Heart left ventricle (tissue), 16 donors: Measurements from ENCODE around the gene DHX30. TPM values are rescaled to one million over a fixed set of nuclear protein-coding genes. Genes with fewer than 3 reads are reported as not detected.
A peak's percentile ranks its signal among the peaks of the same experiment; 100 is the strongest.

Experiments
- ATAC-seq, 4 donors: fragments of 200-7000 bp; cut with Tn5 transposase; one replicate each; pipeline ENCODE4 v1.9.1; 2020 to 2022; ENCODE audit warnings: moderate library complexity in 4 of 4, mild to moderate bottlenecking in 3 of 4, moderate number of reproducible peaks in 1 of 4
- DNase-seq, 5 donors: peaks; one replicate each; pipeline ENCODE4 v3.0.0-alpha.2; 2020
- H3K27ac ChIP-seq, 12 donors: fragments of 200-600 bp; sonication (generic) in 4 of 12; one replicate each; pipeline versions ENCODE4 v1.5.0 to v1.8.0; 2016 to 2022; ENCODE audit warnings: mild to moderate bottlenecking in 2 of 12
- H3K27me3 ChIP-seq, 9 donors: fragments of 200-600 bp; sonication (generic) in 2 of 9; one replicate each; pipeline versions ENCODE4 v1.5.1 to v1.8.0; 2016 to 2022; ENCODE audit warnings: mild to moderate bottlenecking in 3 of 9
- H3K36me3 ChIP-seq, 9 donors: fragments of 200-600 bp; sonication (generic) in 2 of 9; one replicate each; pipeline versions ENCODE4 v1.5.0 to v1.8.0; 2018 to 2022; ENCODE audit warnings: mild to moderate bottlenecking in 2 of 9
- H3K4me1 ChIP-seq, 12 donors: fragments of 200-600 bp; sonication (generic) in 4 of 12; one replicate each; pipeline versions ENCODE4 v1.5.0 to v1.8.0; 2016 to 2022; ENCODE audit warnings: mild to moderate bottlenecking in 3 of 12
- H3K4me3 ChIP-seq, 12 donors: fragments of 200-600 bp; sonication (generic) in 4 of 12; one replicate each; pipeline versions ENCODE4 v1.5.0 to v1.8.0; 2017 to 2022; ENCODE audit warnings: mild to moderate bottlenecking in 9 of 12, moderate library complexity in 4 of 12
- H3K9me3 ChIP-seq, 12 donors: fragments of 200-600 bp; sonication (generic) in 4 of 12; one replicate each; pipeline versions ENCODE4 v1.5.0 to v1.8.0; 2016 to 2022; ENCODE audit warnings: mild to moderate bottlenecking in 1 of 12
- POLR2A ChIP-seq, 2 donors: fragments of 450-650 bp; IDR thresholded peaks; one replicate each; pipeline ENCODE4 v1.6.1; 2017; ENCODE audit warnings: antibody characterized with exemption in 2 of 2, mild to moderate bottlenecking in 2 of 2, moderate library complexity in 2 of 2
- WGBS, 4 donors: extraction: QIAGEN DNeasy Blood & Tissue Kit in 2 of 4; methylation state at CpG; one replicate each; pipeline versions ENCODE4 v1.1.5 to v1.1.7; 2013 to 2018; 5-methylcytosine and 5-hydroxymethylcytosine counted together
- intact Hi-C, 10 donors: fragments of 100-400 bp; cut with DNase I; formaldehyde crosslinking; loops; one replicate each; pipeline versions ENCODE4 v1.11.1 to v1.14.2; 2022
- polyA plus RNA-seq, 2 donors: library from polyadenylated mRNA; stranded (reverse); fragments of 200-250 nt; gene quantifications; one replicate each; pipeline ENCODE4 v1.2.3, GENCODE V29; 2013
- total RNA-seq, 9 donors: library from RNA; depleted of rRNA in 2 of 9; stranded (reverse); fragments of >200 nt in 2 of 9; fragmentation: NEBNext Ultra II Directional in 3 of 9; extraction: Animal tissue kit (Norgen Biotek cat#: 25700) in 3 of 9; gene quantifications; one replicate each; pipeline versions ENCODE4 v1.1.0 to v1.2.4, GENCODE V29; 2016 to 2023
- TF ChIP-seq, protein P1 (sequence below), 12 donors: fragments of 200-600 bp; sonication (generic) in 4 of 12; IDR thresholded peaks; one replicate each; pipeline versions ENCODE4 v1.5.0 to v1.8.0; 2018 to 2022; ENCODE audit warnings: antibody characterized with exemption in 12 of 12, mild to moderate bottlenecking in 5 of 12
- donor health status: ischemic (EF 13 %, LVEDD 7.1; RV severe dilation, severe dysfunction).
- donor health status: healthy with polysubstance abuse.
- donor health status: DM: no; HTN: yes; CAD: no.
- donor health status: DM: no; HTN: no; CAD: no.
- donor health status: ischemic (EF 25% LVEDD 6.9; RV normal size, moderate dysfunction).
- donor health status: ischemic (EF 25% LVEDD 5.7; RV mildly dilated, moderate dysfunction).
- donor health status: healthy.
- donor health status: DM: yes; HTN: yes; CAD: no.
- donor health status: ischemic (EF 35%, LVEDD 5.7; RV mildly dilated, moderate dysfunction).
- donor health status: nonischemic (EF 11% LVEDD 7.7; RV severe dilation, severe dysfunction).
- donor health status: DM: yes; HTN: yes; CAD: no.
- donor health status: PGD.
- donor health status: ischemic (EF 29% LVEDD 5.4; RV normal size, mild dysfunction).
- donor health status: nonischemic (EF 23%, LVEDD 6.1; RV moderate dilation, normal function).

The DHX30 gene
- total and polyA plus RNA-seq, 11 donors = 30.7 to 74.4 (median 49.4) TPM

DNA sequence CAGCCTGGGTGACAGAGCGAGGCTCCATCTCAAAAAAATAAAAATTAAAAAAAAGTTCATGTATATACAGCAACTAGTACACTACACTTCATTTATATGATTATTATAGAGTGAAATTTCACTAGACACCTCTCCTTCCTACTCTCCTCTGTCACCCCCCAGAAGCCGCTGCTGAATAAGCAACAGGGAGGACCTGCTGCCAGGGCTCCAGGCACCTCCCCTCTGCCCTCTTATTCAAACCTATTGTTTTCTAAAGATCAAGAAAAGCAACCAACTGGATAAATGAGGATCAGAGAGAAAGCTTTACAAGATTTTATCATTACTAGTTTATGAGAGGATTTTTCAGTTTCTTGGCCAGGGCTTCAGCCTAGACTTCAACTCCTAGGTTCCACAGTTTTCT, 71.5 kb downstream of the DHX30 start:
- DNase-seq (no peak), ATAC-seq (no peak)
- H3K36me3 ChIP-seq = peaks cover 0 to 83% (median 73%) of the 10 kb centered on the region in 9 donors
- H3K27ac ChIP-seq = peak overlapping the region in 3 of 12 donors; percentile 5 to 30 (median 13)
- H3K9me3 ChIP-seq = no peaks in the 10 kb centered on the region
- no peaks in the 10 kb centered on the region for H3K27me3 ChIP-seq
- TF ChIP-seq, protein P1, sequence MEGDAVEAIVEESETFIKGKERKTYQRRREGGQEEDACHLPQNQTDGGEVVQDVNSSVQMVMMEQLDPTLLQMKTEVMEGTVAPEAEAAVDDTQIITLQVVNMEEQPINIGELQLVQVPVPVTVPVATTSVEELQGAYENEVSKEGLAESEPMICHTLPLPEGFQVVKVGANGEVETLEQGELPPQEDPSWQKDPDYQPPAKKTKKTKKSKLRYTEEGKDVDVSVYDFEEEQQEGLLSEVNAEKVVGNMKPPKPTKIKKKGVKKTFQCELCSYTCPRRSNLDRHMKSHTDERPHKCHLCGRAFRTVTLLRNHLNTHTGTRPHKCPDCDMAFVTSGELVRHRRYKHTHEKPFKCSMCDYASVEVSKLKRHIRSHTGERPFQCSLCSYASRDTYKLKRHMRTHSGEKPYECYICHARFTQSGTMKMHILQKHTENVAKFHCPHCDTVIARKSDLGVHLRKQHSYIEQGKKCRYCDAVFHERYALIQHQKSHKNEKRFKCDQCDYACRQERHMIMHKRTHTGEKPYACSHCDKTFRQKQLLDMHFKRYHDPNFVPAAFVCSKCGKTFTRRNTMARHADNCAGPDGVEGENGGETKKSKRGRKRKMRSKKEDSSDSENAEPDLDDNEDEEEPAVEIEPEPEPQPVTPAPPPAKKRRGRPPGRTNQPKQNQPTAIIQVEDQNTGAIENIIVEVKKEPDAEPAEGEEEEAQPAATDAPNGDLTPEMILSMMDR (IDR thresholded peaks at IDR 0.05) = no peak
- no peak for TF ChIP-seq POLR2A (IDR thresholded peaks at IDR 0.05)
- H3K4me1 ChIP-seq = peaks cover 0 to 62% (median 32%) of the 10 kb centered on the region in 12 donors
- intact Hi-C loops = no loop called here
- no peak overlapping the region for H3K4me3 ChIP-seq
- 93 to 97% (median 97%) methylated on average over 2 of the region's 2 CpGs for WGBS, 4 donors

DNA sequence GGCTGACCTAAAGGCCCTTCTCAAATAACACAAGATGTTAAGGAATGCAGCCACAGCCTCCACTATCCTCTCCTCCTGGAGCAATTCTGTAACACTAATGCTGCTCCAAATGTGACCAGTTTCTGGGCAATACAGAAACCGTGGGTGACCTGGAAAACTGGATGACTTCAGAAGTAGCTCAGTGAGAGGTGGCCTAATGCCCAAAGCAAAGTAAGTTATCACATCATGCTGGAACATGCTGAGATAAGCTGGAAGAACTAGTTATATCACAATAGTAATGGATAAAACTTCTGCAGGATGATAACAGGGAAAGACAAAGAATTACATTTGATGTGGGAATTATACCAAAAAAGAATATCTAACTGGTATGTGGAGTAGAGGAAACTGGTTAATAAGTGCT, 72.0 kb downstream of the DHX30 start:
- H3K4me3 ChIP-seq = no peak overlapping the region
- peak in 2 of 4 donors; percentile 39 to 42 for ATAC-seq
- H3K27me3 ChIP-seq = no peaks in the 10 kb centered on the region
- WGBS, 4 donors = 43 to 50% (median 43%) methylated on average over 1 of the region's 1 CpG
- no peak for TF ChIP-seq POLR2A (IDR thresholded peaks at IDR 0.05)
- TF ChIP-seq, protein P1 (IDR thresholded peaks at IDR 0.05) = no peak
- peaks cover 0 to 62% (median 33%) of the 10 kb centered on the region in 12 donors for H3K4me1 ChIP-seq
- peaks cover 0 to 79% (median 68%) of the 10 kb centered on the region in 9 donors for H3K36me3 ChIP-seq
- peak overlapping the region in 3 of 12 donors; percentile 2 to 30 (median 13) for H3K27ac ChIP-seq
- intact Hi-C loops = loop anchor here in 1 of 10 donors (5.0 kb wide), 1 partner anchor 277 kb away; no protein-coding TSS in a partner anchor
- no peak for DNase-seq
- H3K9me3 ChIP-seq = no peaks in the 10 kb centered on the region

DNA sequence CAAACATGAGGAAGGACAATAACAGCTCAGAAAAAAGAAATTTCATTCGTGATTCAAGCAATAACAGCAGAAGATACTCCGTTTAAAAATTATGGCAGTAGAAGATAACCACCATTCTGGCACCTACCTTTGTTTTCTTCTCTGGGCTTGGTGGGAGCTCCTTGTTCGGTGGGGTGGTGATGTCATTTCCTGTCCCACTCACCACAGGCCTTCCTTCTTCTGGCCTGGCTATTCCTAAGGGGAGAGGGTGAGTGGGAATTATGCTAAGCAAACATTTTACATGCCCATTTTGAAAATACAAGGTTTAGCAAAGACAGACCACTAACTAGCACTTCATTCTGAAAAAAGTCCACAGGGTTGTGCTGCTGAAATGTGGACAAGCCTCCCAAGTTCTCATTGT, 74.4 kb downstream of the DHX30 start:
- Histone ChIP-seq H3K9me3 (no peaks in the 10 kb centered on the region), H3K27ac (peak overlapping the region in 9 of 12 donors; percentile 0 to 49 (median 22)), H3K4me1 (peaks cover 0 to 53% (median 31%) of the 10 kb centered on the region in 12 donors), H3K27me3 (no peaks in the 10 kb centered on the region), H3K36me3 (peaks cover 0 to 73% (median 54%) of the 10 kb centered on the region in 9 donors), H3K4me3 (no peak overlapping the region)
- TF ChIP-seq POLR2A (IDR thresholded peaks at IDR 0.05) = no peak
- TF ChIP-seq, protein P1 (IDR thresholded peaks at IDR 0.05) = no peak
- peak in 3 of 4 donors; percentile 30 to 55 (median 49) for ATAC-seq
- intact Hi-C loops = loop anchor here in 1 of 10 donors (5.0 kb wide), 1 partner anchor 275 kb away; no protein-coding TSS in a partner anchor
- no peak for DNase-seq
- 47 to 64% (median 56%) methylated on average over 3 of the region's 3 CpGs for WGBS, 4 donors

DNA sequence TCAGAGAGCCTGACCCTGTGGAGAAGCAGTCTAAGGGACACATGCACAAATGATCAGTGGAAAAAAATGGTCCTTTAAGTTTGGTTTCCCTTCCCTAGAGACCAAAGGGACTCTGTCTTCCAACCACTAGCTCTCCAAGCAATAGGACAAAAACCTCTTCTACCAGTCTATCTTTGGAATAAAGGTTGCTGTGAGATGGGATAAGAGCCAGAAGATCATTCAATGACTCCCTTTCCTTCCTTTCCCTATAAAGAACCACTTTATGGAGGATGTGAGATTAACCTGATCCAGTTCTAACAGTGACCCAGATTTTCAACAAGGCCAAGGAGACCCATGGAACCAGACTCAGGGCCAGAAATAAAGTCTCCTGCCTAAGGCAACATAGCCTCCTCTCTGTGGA, 74.8 kb downstream of the DHX30 start:
- peaks cover 0 to 53% (median 31%) of the 10 kb centered on the region in 12 donors for H3K4me1 ChIP-seq
- intact Hi-C loops = loop anchor here in 1 of 10 donors (5.0 kb wide), 1 partner anchor 275 kb away; no protein-coding TSS in a partner anchor
- H3K27ac ChIP-seq = peak overlapping the region in 8 of 12 donors; percentile 0 to 49 (median 24)
- H3K36me3 ChIP-seq = peaks cover 0 to 73% (median 50%) of the 10 kb centered on the region in 9 donors
- H3K27me3 ChIP-seq = no peaks in the 10 kb centered on the region
- ATAC-seq (peak; percentile 23 to 56 (median 39)), DNase-seq (no peak)
- no peaks in the 10 kb centered on the region for H3K9me3 ChIP-seq
- TF ChIP-seq, protein P1 (IDR thresholded peaks at IDR 0.05) = no peak
- no peak for TF ChIP-seq POLR2A (IDR thresholded peaks at IDR 0.05)
- no peak overlapping the region for H3K4me3 ChIP-seq
